HEK293 (cell line): Measurements from ENCODE around the gene E4F1.

ENCODE experiments used
- BCL11B ChIP-seq: fragments of 450-650 bp; formaldehyde crosslinking; IDR thresholded peaks from 2 replicates; pipeline ENCODE4 v1.5.1; 2016; ENCODE audit warnings: low read depth, missing biosample characterization, missing genetic modification characterization
- CTCF ChIP-seq: fragments of 450-650 bp; formaldehyde crosslinking; IDR thresholded peaks from 2 replicates; pipeline ENCODE4 v1.5.1; 2016; ENCODE audit warnings: missing biosample characterization, missing genetic modification characterization
- IKZF3 ChIP-seq: fragments of 450-650 bp; IDR thresholded peaks from 2 replicates; pipeline ENCODE4 v1.5.0; 2018; ENCODE audit warnings: missing biosample characterization, mild to moderate bottlenecking, missing genetic modification characterization, moderate library complexity
- KLF8 ChIP-seq: fragments of 450-650 bp; formaldehyde crosslinking; IDR thresholded peaks from 2 replicates; pipeline ENCODE4 v1.5.1; 2016; ENCODE audit warnings: missing biosample characterization, missing genetic modification characterization
- SP2 ChIP-seq: fragments of 450-650 bp; formaldehyde crosslinking; IDR thresholded peaks from 2 replicates; pipeline ENCODE4 v1.5.1; 2016; ENCODE audit warnings: missing biosample characterization, missing genetic modification characterization
- SP7 ChIP-seq: fragments of 450-650 bp; formaldehyde crosslinking; IDR thresholded peaks from 2 replicates; pipeline ENCODE4 v1.5.1; 2016; ENCODE audit warnings: missing biosample characterization, missing genetic modification characterization
- ZBTB21 ChIP-seq: fragments of 450-650 bp; formaldehyde crosslinking; IDR thresholded peaks from 2 replicates; pipeline ENCODE4 v1.5.1; 2017; ENCODE audit warnings: missing biosample characterization, missing genetic modification characterization
- ZEB2 ChIP-seq: fragments of 450-650 bp; formaldehyde crosslinking; IDR thresholded peaks from 2 replicates; pipeline ENCODE4 v1.5.1; 2016; ENCODE audit warnings: missing biosample characterization, missing genetic modification characterization
- ZFHX2 ChIP-seq: fragments of 450-650 bp; formaldehyde crosslinking; conservative IDR thresholded peaks from 2 replicates; pipeline ENCODE4 v1.5.1; 2016; ENCODE audit warnings: missing biosample characterization, missing genetic modification characterization
- ZFP69B ChIP-seq: fragments of 450-650 bp; formaldehyde crosslinking; IDR thresholded peaks from 2 replicates; pipeline ENCODE4 v1.5.1; 2016; ENCODE audit warnings: missing biosample characterization, missing genetic modification characterization
- ZNF112 ChIP-seq: fragments of 450-650 bp; formaldehyde crosslinking; IDR thresholded peaks from 2 replicates; pipeline ENCODE4 v1.5.0; 2017; ENCODE audit warnings: missing biosample characterization, missing genetic modification characterization
- ZNF121 ChIP-seq: fragments of 450-650 bp; formaldehyde crosslinking; IDR thresholded peaks from 2 replicates; pipeline ENCODE4 v1.5.1; 2016; ENCODE audit warnings: missing biosample characterization, missing genetic modification characterization
- ZNF19 ChIP-seq: fragments of 450-650 bp; formaldehyde crosslinking; IDR thresholded peaks from 2 replicates; pipeline ENCODE4; 2016; ENCODE audit warnings: missing biosample characterization, missing genetic modification characterization, low read depth
- ZNF341 ChIP-seq: fragments of 450-650 bp; formaldehyde crosslinking; IDR thresholded peaks from 2 replicates; pipeline ENCODE4; 2016; ENCODE audit warnings: low read depth, missing biosample characterization, missing genetic modification characterization
- ZNF398 ChIP-seq: fragments of 450-650 bp; formaldehyde crosslinking; IDR thresholded peaks from 2 replicates; pipeline ENCODE4 v1.5.1; 2017; ENCODE audit warnings: missing biosample characterization, missing genetic modification characterization
- ZNF404 ChIP-seq: fragments of 450-650 bp; formaldehyde crosslinking; IDR thresholded peaks from 2 replicates; pipeline ENCODE4 v1.5.1; 2017; ENCODE audit warnings: missing biosample characterization, missing genetic modification characterization
- ZNF529 ChIP-seq: fragments of 450-650 bp; formaldehyde crosslinking; IDR thresholded peaks from 2 replicates; pipeline ENCODE4 v1.5.1; 2017; ENCODE audit warnings: missing genetic modification characterization, missing biosample characterization; ENCODE audit not compliant: insufficient replicate concordance
- ZNF549 ChIP-seq: fragments of 450-650 bp; IDR thresholded peaks from 2 replicates; pipeline ENCODE4 v1.5.1; 2018; ENCODE audit warnings: missing biosample characterization, missing genetic modification characterization, mild to moderate bottlenecking, inconsistent platforms, moderate library complexity
- ZNF623 ChIP-seq: fragments of 450-650 bp; formaldehyde crosslinking; IDR thresholded peaks from 2 replicates; pipeline ENCODE4 v1.5.1; 2016; ENCODE audit warnings: missing biosample characterization, missing genetic modification characterization
- ZNF664 ChIP-seq: fragments of 450-650 bp; formaldehyde crosslinking; IDR thresholded peaks from 2 replicates; pipeline ENCODE4 v1.5.1; 2016; ENCODE audit warnings: missing biosample characterization, missing genetic modification characterization
- ZNF707 ChIP-seq: fragments of 450-650 bp; formaldehyde crosslinking; IDR thresholded peaks from 2 replicates; pipeline ENCODE4 v1.5.1; 2016; ENCODE audit warnings: missing biosample characterization, missing genetic modification characterization
- ZNF768 ChIP-seq: fragments of 450-650 bp; formaldehyde crosslinking; IDR thresholded peaks from 2 replicates; pipeline ENCODE4 v1.5.1; 2018; ENCODE audit warnings: missing biosample characterization, mild to moderate bottlenecking, missing genetic modification characterization
- ZNF843 ChIP-seq: fragments of 450-650 bp; formaldehyde crosslinking; IDR thresholded peaks from 2 replicates; pipeline ENCODE4 v1.5.1; 2016; ENCODE audit warnings: missing biosample characterization, missing genetic modification characterization
- ZSCAN16 ChIP-seq: fragments of 450-650 bp; formaldehyde crosslinking; IDR thresholded peaks from 2 replicates; pipeline ENCODE4 v1.5.1; 2016; ENCODE audit warnings: missing biosample characterization, missing genetic modification characterization
- ZSCAN30 ChIP-seq: fragments of 450-650 bp; IDR thresholded peaks from 2 replicates; pipeline ENCODE4 v1.5.1; 2018; ENCODE audit warnings: missing biosample characterization, mild to moderate bottlenecking, missing genetic modification characterization, moderate library complexity
- ZXDB ChIP-seq: fragments of 450-650 bp; formaldehyde crosslinking; IDR thresholded peaks from 2 replicates; pipeline ENCODE4 v1.5.1; 2016; ENCODE audit warnings: missing biosample characterization, missing genetic modification characterization
- TF ChIP-seq, protein P1 (sequence below): fragments of 450-650 bp; formaldehyde crosslinking; IDR thresholded peaks from 2 replicates; pipeline ENCODE4 v1.5.1; 2016; ENCODE audit warnings: missing biosample characterization, missing genetic modification characterization
- TF ChIP-seq, protein P2 (sequence below): fragments of 450-650 bp; formaldehyde crosslinking; IDR thresholded peaks from 2 replicates; pipeline ENCODE4 v1.5.1; 2016; ENCODE audit warnings: missing biosample characterization, missing genetic modification characterization
- TF ChIP-seq, protein P3 (sequence below): fragments of 450-650 bp; formaldehyde crosslinking; IDR thresholded peaks from 2 replicates; pipeline ENCODE4 v1.5.1; 2016; ENCODE audit warnings: missing biosample characterization, missing genetic modification characterization, low read depth
- TF ChIP-seq, protein P4 (sequence below): fragments of 450-650 bp; formaldehyde crosslinking; IDR thresholded peaks from 2 replicates; pipeline ENCODE4 v1.5.1; 2016; ENCODE audit warnings: missing biosample characterization, missing genetic modification characterization
- TF ChIP-seq, protein P5 (sequence below): fragments of 450-650 bp; formaldehyde crosslinking; IDR thresholded peaks from 2 replicates; pipeline ENCODE4 v1.5.1; 2016; ENCODE audit warnings: missing biosample characterization, missing genetic modification characterization

Gene E4F1

GRCh38 chr16:2194852-2195321, 28.5 kb upstream of the E4F1 start (continued):
- TF ChIP-seq SP7 (tag by site-specific recombination) (peak; percentile 36; the same call in 1 of the 2 replicates), ZNF664 (peak; percentile 74), KLF8 (tag by site-specific recombination) (no peak), ZNF121 (peak; percentile 61; the same call in 1 of the 2 replicates), SP2 (tag by site-specific recombination) (no peak), ZNF768 (no peak; the same call in 1 of the 2 replicates), ZNF19 (tag by site-specific recombination) (no peak), ZNF707 (tag by site-specific recombination) (no peak), ZNF549 (tag by site-specific recombination) (no peak), ZNF623 (tag by site-specific recombination) (peak; percentile 17; the same call in 1 of the 2 replicates), ZXDB (tag by site-specific recombination) (0 out of 2 replicates have a peak, but pooled peaks have one; percentile 16), ZNF398 (tag by site-specific recombination) (no peak), ZSCAN16 (tag by site-specific recombination) (no peak), ZFHX2 (0 out of 2 replicates have a peak, but pooled peaks have one; percentile 19), ZSCAN30 (peak; percentile 70; the same call in 1 of the 2 replicates), IKZF3 (tag by site-specific recombination) (no peak), ZBTB21 (tag by site-specific recombination) (no peak), ZNF843 (no peak), BCL11B (tag by site-specific recombination) (0 out of 2 replicates have a peak, but pooled peaks have one; percentile 30), ZNF341 (tag by site-specific recombination) (no peak), ZEB2 (tag by site-specific recombination) (peak; percentile 52; the same call in 1 of the 2 replicates), ZNF529 (tag by site-specific recombination) (no peak), ZNF112 (no peak), CTCF (tag by site-specific recombination) (peak; percentile 89), ZFP69B (tag by site-specific recombination) (no peak), ZNF404 (tag by site-specific recombination) (no peak)
- TF ChIP-seq, protein P1, sequence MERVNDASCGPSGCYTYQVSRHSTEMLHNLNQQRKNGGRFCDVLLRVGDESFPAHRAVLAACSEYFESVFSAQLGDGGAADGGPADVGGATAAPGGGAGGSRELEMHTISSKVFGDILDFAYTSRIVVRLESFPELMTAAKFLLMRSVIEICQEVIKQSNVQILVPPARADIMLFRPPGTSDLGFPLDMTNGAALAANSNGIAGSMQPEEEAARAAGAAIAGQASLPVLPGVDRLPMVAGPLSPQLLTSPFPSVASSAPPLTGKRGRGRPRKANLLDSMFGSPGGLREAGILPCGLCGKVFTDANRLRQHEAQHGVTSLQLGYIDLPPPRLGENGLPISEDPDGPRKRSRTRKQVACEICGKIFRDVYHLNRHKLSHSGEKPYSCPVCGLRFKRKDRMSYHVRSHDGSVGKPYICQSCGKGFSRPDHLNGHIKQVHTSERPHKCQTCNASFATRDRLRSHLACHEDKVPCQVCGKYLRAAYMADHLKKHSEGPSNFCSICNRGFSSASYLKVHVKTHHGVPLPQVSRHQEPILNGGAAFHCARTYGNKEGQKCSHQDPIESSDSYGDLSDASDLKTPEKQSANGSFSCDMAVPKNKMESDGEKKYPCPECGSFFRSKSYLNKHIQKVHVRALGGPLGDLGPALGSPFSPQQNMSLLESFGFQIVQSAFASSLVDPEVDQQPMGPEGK (tag by site-specific recombination) = peak; percentile 64
- TF ChIP-seq, protein P2, sequence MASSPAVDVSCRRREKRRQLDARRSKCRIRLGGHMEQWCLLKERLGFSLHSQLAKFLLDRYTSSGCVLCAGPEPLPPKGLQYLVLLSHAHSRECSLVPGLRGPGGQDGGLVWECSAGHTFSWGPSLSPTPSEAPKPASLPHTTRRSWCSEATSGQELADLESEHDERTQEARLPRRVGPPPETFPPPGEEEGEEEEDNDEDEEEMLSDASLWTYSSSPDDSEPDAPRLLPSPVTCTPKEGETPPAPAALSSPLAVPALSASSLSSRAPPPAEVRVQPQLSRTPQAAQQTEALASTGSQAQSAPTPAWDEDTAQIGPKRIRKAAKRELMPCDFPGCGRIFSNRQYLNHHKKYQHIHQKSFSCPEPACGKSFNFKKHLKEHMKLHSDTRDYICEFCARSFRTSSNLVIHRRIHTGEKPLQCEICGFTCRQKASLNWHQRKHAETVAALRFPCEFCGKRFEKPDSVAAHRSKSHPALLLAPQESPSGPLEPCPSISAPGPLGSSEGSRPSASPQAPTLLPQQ (tag by site-specific recombination) = peak; percentile 40; the same call in 1 of the 2 replicates
- TF ChIP-seq, protein P3, sequence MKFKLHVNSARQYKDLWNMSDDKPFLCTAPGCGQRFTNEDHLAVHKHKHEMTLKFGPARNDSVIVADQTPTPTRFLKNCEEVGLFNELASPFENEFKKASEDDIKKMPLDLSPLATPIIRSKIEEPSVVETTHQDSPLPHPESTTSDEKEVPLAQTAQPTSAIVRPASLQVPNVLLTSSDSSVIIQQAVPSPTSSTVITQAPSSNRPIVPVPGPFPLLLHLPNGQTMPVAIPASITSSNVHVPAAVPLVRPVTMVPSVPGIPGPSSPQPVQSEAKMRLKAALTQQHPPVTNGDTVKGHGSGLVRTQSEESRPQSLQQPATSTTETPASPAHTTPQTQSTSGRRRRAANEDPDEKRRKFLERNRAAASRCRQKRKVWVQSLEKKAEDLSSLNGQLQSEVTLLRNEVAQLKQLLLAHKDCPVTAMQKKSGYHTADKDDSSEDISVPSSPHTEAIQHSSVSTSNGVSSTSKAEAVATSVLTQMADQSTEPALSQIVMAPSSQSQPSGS (tag by site-specific recombination) = no peak
- TF ChIP-seq, protein P4, sequence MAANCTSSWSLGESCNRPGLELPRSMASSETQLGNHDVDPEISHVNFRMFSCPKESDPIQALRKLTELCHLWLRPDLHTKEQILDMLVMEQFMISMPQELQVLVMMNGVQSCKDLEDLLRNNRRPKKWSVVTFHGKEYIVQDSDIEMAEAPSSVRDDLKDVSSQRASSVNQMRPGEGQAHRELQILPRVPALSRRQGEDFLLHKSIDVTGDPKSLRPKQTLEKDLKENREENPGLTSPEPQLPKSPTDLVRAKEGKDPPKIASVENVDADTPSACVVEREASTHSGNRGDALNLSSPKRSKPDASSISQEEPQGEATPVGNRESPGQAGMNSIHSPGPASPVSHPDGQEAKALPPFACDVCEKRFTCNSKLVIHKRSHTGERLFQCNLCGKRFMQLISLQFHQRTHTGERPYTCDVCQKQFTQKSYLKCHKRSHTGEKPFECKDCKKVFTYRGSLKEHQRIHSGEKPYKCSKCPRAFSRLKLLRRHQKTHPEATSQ (tag by site-specific recombination) = peak; percentile 71; the same call in 1 of the 2 replicates
- TF ChIP-seq, protein P5, sequence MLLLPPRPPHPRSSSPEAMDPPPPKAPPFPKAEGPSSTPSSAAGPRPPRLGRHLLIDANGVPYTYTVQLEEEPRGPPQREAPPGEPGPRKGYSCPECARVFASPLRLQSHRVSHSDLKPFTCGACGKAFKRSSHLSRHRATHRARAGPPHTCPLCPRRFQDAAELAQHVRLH = peak; percentile 72
